SK-N-SH treated with all-trans-retinoic acid at 6 μM for 48 hours (cell line): ENCODE results near the gene JPT2.

ENCODE experiments used
- ATAC-seq: fragments of 200-7000 bp; cut with Tn5 transposase; 3 replicates; pipeline ENCODE4 v1.9.1; 2020; ENCODE audit warnings: mild to moderate bottlenecking, moderate library complexity
- ARNTL ChIP-seq: fragments of 450-650 bp; formaldehyde crosslinking; IDR thresholded peaks from 2 replicates; pipeline ENCODE4 v1.5.0; 2020; ENCODE audit warnings: low read depth, mild to moderate bottlenecking, moderate library complexity, borderline replicate concordance
- BACH2 ChIP-seq: fragments of 250-450 bp; sonication (Bioruptor Pico); IDR thresholded peaks from 2 replicates; pipeline ENCODE4 v1.9.0; 2021; ENCODE audit warnings: mild to moderate bottlenecking, borderline replicate concordance
- CSDC2 ChIP-seq: fragments of 250-450 bp; sonication (Bioruptor Pico); IDR thresholded peaks from 2 replicates; pipeline ENCODE4 v1.5.0; 2020; ENCODE audit warnings: mild to moderate bottlenecking, moderate library complexity
- ESRRG ChIP-seq: fragments of 250-450 bp; sonication (Bioruptor Pico); IDR thresholded peaks from 2 replicates; pipeline ENCODE4 v1.6.1; 2021; ENCODE audit warnings: mild to moderate bottlenecking
- GLIS3 ChIP-seq: fragments of 250-450 bp; sonication (Bioruptor Pico); IDR thresholded peaks from 2 replicates; pipeline ENCODE4 v1.5.0; 2020; ENCODE audit warnings: mild to moderate bottlenecking, moderate library complexity
- ISL1 ChIP-seq: fragments of 250-450 bp; sonication (Bioruptor Pico); IDR thresholded peaks from 2 replicates; pipeline ENCODE4 v2.1.2; 2022; ENCODE audit warnings: mild to moderate bottlenecking, moderate library complexity
- OSR1 ChIP-seq: fragments of 250-450 bp; sonication (Bioruptor Pico); IDR thresholded peaks from 2 replicates; pipeline ENCODE4 v1.8.0; 2022; ENCODE audit warnings: moderate library complexity, mild to moderate bottlenecking, inconsistent platforms
- PPARA ChIP-seq: fragments of 250-450 bp; sonication (Bioruptor Pico); IDR thresholded peaks from 2 replicates; pipeline ENCODE4 v1.5.0; 2020; ENCODE audit warnings: mild to moderate bottlenecking, borderline replicate concordance
- SNAI2 ChIP-seq: fragments of 250-450 bp; sonication (Bioruptor Pico); IDR thresholded peaks from 2 replicates; pipeline ENCODE4 v1.5.0; 2020; ENCODE audit warnings: mild to moderate bottlenecking, moderate library complexity
- TCF4 ChIP-seq: fragments of 250-450 bp; sonication (Bioruptor Pico); IDR thresholded peaks from 2 replicates; pipeline ENCODE4 v1.8.0; 2021; ENCODE audit warnings: mild to moderate bottlenecking, moderate library complexity, borderline replicate concordance
- TOX ChIP-seq: fragments of 250-450 bp; sonication (Bioruptor Pico); IDR thresholded peaks from 2 replicates; pipeline ENCODE4 v1.8.0; 2021; ENCODE audit warnings: mild to moderate bottlenecking, moderate library complexity, borderline replicate concordance
- ZC3H10 ChIP-seq: fragments of 250-450 bp; sonication (Bioruptor Pico); IDR thresholded peaks from 2 replicates; pipeline ENCODE4 v1.5.1; 2021; ENCODE audit warnings: mild to moderate bottlenecking, moderate library complexity
- ZFP3 ChIP-seq: fragments of 250-450 bp; sonication (Bioruptor Pico); IDR thresholded peaks from 2 replicates; pipeline ENCODE4 v1.5.0; 2020; ENCODE audit warnings: mild to moderate bottlenecking, moderate library complexity
- ZFP30 ChIP-seq: fragments of 450-650 bp; formaldehyde crosslinking; IDR thresholded peaks from 2 replicates; pipeline ENCODE4 v1.5.0; 2022; ENCODE audit warnings: mild to moderate bottlenecking, moderate library complexity
- ZNF565 ChIP-seq: fragments of 450-650 bp; formaldehyde crosslinking; conservative IDR thresholded peaks from 2 replicates; pipeline ENCODE4 v1.5.0; 2020; ENCODE audit warnings: low read depth, mild to moderate bottlenecking, moderate library complexity
- ZNF70 ChIP-seq: fragments of 450-650 bp; formaldehyde crosslinking; IDR thresholded peaks from 2 replicates; pipeline ENCODE4 v1.5.0; 2020; ENCODE audit warnings: mild to moderate bottlenecking, moderate library complexity
- TF ChIP-seq, protein P1 (sequence below): fragments of 250-450 bp; sonication (Bioruptor Pico); IDR thresholded peaks from 2 replicates; pipeline ENCODE4 v1.8.0; 2020; ENCODE audit warnings: mild to moderate bottlenecking, moderate library complexity, borderline replicate concordance
- TF ChIP-seq, protein P2 (sequence below): fragments of 250-450 bp; sonication (Bioruptor Pico); IDR thresholded peaks from 2 replicates; pipeline ENCODE4 v1.8.0; 2021; ENCODE audit warnings: low read depth, mild to moderate bottlenecking, moderate library complexity, borderline replicate concordance
- TF ChIP-seq, protein P3 (sequence below): fragments of 250-450 bp; sonication (Bioruptor Pico); IDR thresholded peaks from 2 replicates; pipeline ENCODE4 v1.5.1; 2020; ENCODE audit warnings: low read depth, mild to moderate bottlenecking, moderate library complexity
- TF ChIP-seq, protein P4 (sequence below): fragments of 250-450 bp; sonication (Bioruptor Pico); IDR thresholded peaks from 2 replicates; pipeline ENCODE4 v1.5.0; 2020; ENCODE audit warnings: mild to moderate bottlenecking, moderate library complexity
- TF ChIP-seq, protein P5 (sequence below): fragments of 250-450 bp; sonication (Bioruptor Pico); IDR thresholded peaks from 2 replicates; pipeline ENCODE4 v1.5.1; 2021; ENCODE audit warnings: mild to moderate bottlenecking, moderate library complexity

The JPT2 gene

DNA sequence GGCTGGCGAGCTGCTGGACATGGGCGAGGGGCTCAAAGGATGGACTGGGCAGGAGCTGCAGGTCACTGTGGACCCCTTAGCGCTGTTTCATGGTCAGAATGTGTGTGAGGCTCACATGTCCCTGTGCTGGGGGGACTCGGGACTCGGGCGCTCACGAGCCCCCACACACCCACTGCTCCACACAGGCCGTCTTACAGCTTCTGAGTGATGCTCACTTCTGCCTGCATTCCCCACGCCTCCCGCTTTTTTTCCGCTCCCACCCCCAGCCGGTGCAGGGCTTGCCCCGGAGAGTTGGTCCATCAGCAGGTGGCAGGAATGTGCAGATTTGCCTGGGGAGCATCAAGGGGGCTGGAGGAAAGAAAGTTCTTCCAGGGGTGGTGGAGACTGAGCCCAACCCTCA lies 20.2 kb upstream of the JPT2 start:
- TF ChIP-seq ARNTL (CRISPR knock-in tag): no peak
- TF ChIP-seq ZFP3 (CRISPR knock-in tag): no peak
- TF ChIP-seq ISL1 (CRISPR knock-in tag): no peak
- no peak for ATAC-seq

DNA sequence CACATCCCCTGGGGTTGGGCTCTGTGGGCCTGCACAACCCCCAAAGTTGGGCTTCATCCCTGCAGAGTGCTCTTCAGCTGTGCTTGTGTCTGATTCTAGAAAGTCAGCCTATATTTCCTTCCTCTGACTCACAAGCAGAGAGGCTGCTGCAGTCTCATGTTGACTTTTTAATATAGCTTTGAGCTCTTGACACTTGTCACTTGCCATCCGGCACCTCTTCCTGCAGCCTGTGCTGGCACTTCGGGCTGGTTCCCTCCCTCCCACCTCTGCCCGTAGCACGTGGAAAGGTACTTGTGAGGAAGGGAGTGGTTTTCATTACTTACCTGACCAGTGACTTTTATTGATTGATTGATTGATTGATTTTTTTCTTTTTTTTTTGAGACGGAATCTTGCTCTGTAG lies 19.0 kb upstream of the JPT2 start:
- no peak for ATAC-seq
- TF ChIP-seq ZFP3 (CRISPR knock-in tag): no peak
- TF ChIP-seq SNAI2: no peak
- no peak for TF ChIP-seq CSDC2
- TF ChIP-seq GLIS3: no peak
- TF ChIP-seq OSR1 (CRISPR knock-in tag): no peak
- TF ChIP-seq, protein P1, sequence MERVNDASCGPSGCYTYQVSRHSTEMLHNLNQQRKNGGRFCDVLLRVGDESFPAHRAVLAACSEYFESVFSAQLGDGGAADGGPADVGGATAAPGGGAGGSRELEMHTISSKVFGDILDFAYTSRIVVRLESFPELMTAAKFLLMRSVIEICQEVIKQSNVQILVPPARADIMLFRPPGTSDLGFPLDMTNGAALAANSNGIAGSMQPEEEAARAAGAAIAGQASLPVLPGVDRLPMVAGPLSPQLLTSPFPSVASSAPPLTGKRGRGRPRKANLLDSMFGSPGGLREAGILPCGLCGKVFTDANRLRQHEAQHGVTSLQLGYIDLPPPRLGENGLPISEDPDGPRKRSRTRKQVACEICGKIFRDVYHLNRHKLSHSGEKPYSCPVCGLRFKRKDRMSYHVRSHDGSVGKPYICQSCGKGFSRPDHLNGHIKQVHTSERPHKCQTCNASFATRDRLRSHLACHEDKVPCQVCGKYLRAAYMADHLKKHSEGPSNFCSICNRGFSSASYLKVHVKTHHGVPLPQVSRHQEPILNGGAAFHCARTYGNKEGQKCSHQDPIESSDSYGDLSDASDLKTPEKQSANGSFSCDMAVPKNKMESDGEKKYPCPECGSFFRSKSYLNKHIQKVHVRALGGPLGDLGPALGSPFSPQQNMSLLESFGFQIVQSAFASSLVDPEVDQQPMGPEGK (CRISPR knock-in tag): no peak
- TF ChIP-seq TCF4 (CRISPR knock-in tag): no peak
- TF ChIP-seq, protein P2, sequence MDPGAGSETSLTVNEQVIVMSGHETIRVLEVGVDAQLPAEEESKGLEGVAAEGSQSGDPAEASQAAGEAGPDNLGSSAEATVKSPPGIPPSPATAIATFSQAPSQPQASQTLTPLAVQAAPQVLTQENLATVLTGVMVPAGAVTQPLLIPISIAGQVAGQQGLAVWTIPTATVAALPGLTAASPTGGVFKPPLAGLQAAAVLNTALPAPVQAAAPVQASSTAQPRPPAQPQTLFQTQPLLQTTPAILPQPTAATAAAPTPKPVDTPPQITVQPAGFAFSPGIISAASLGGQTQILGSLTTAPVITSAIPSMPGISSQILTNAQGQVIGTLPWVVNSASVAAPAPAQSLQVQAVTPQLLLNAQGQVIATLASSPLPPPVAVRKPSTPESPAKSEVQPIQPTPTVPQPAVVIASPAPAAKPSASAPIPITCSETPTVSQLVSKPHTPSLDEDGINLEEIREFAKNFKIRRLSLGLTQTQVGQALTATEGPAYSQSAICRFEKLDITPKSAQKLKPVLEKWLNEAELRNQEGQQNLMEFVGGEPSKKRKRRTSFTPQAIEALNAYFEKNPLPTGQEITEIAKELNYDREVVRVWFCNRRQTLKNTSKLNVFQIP: no peak
- no peak for TF ChIP-seq ISL1 (CRISPR knock-in tag)
- TF ChIP-seq ZNF565 (CRISPR knock-in tag): no peak
- TF ChIP-seq, protein P3, sequence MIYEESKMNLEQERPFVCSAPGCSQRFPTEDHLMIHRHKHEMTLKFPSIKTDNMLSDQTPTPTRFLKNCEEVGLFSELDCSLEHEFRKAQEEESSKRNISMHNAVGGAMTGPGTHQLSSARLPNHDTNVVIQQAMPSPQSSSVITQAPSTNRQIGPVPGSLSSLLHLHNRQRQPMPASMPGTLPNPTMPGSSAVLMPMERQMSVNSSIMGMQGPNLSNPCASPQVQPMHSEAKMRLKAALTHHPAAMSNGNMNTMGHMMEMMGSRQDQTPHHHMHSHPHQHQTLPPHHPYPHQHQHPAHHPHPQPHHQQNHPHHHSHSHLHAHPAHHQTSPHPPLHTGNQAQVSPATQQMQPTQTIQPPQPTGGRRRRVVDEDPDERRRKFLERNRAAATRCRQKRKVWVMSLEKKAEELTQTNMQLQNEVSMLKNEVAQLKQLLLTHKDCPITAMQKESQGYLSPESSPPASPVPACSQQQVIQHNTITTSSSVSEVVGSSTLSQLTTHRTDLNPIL: no peak
- TF ChIP-seq, protein P4, sequence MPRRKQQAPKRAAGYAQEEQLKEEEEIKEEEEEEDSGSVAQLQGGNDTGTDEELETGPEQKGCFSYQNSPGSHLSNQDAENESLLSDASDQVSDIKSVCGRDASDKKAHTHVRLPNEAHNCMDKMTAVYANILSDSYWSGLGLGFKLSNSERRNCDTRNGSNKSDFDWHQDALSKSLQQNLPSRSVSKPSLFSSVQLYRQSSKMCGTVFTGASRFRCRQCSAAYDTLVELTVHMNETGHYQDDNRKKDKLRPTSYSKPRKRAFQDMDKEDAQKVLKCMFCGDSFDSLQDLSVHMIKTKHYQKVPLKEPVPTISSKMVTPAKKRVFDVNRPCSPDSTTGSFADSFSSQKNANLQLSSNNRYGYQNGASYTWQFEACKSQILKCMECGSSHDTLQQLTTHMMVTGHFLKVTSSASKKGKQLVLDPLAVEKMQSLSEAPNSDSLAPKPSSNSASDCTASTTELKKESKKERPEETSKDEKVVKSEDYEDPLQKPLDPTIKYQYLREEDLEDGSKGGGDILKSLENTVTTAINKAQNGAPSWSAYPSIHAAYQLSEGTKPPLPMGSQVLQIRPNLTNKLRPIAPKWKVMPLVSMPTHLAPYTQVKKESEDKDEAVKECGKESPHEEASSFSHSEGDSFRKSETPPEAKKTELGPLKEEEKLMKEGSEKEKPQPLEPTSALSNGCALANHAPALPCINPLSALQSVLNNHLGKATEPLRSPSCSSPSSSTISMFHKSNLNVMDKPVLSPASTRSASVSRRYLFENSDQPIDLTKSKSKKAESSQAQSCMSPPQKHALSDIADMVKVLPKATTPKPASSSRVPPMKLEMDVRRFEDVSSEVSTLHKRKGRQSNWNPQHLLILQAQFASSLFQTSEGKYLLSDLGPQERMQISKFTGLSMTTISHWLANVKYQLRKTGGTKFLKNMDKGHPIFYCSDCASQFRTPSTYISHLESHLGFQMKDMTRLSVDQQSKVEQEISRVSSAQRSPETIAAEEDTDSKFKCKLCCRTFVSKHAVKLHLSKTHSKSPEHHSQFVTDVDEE: no peak
- no peak for TF ChIP-seq ARNTL (CRISPR knock-in tag)
- TF ChIP-seq ZNF70 (CRISPR knock-in tag): no peak
- no peak for TF ChIP-seq ESRRG
- TF ChIP-seq ZFP30: no peak
- no peak for TF ChIP-seq BACH2 (CRISPR knock-in tag)
- no peak for TF ChIP-seq ZC3H10 (CRISPR knock-in tag)
- TF ChIP-seq PPARA: no peak

DNA sequence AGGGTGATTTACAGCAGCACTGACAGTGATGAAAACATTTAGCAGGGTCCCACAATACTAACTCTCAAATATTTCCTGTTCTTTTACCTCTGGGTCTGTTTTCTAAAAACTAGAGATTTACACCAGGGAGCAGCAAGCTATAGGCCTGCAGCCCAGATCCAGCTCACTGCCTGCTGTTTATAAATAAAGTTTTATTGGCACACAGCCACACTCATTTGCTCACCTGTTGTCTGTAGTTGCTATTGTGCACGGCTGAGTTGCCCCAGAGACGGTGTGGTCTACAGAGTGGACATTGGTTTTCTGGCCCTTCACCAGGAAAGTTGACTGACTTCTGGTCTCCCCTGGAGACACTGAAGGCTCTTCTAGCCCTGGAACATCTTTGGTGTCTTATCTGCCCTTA lies 16.3 kb upstream of the JPT2 start:
- TF ChIP-seq, protein P5, sequence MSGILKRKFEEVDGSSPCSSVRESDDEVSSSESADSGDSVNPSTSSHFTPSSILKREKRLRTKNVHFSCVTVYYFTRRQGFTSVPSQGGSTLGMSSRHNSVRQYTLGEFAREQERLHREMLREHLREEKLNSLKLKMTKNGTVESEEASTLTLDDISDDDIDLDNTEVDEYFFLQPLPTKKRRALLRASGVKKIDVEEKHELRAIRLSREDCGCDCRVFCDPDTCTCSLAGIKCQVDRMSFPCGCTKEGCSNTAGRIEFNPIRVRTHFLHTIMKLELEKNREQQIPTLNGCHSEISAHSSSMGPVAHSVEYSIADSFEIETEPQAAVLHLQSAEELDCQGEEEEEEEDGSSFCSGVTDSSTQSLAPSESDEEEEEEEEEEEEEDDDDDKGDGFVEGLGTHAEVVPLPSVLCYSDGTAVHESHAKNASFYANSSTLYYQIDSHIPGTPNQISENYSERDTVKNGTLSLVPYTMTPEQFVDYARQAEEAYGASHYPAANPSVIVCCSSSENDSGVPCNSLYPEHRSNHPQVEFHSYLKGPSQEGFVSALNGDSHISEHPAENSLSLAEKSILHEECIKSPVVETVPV (CRISPR knock-in tag): no peak
- no peak for TF ChIP-seq GLIS3
- no peak for ATAC-seq

DNA sequence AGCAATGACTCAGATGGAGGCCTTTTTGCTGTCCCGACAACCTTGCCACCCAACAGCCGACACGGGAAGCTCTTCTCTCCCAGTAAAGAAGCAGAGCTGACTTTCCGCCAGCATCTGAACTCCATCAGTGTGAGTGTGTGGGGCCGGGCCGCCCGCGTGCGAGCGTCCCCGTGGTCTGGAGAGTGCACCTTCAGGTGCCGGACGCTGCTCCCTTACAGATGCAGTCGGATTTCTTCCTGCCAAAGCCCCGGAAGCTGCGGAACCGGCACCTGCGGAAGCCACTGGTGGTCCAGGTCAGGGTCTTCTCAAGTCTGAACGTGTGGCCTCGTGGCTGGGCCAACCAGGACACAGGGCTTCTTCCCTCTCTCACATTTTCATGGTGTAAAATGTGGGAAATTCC lies 15.5 kb upstream of the JPT2 start:
- no peak for ATAC-seq
- TF ChIP-seq OSR1 (CRISPR knock-in tag): no peak
- TF ChIP-seq, protein P2: no peak
- TF ChIP-seq, protein P5 (CRISPR knock-in tag): no peak
- no peak for TF ChIP-seq SNAI2
- TF ChIP-seq, protein P3: no peak
- no peak for TF ChIP-seq TOX (CRISPR knock-in tag)
- TF ChIP-seq ZC3H10 (CRISPR knock-in tag): no peak
- TF ChIP-seq, protein P1 (CRISPR knock-in tag): no peak
- no peak for TF ChIP-seq ZFP30
